Hepatocyte (in vitro differentiated cells): Measurements from ENCODE around the gene PKP4. TPM values are rescaled to one million over a fixed set of nuclear protein-coding genes. Genes with fewer than 3 reads are reported as not detected.

Experiments used
- DNase-seq: peaks from one replicate; pipeline ENCODE4 v3.0.0-alpha.2; 2016; ENCODE audit warnings: low spot score
- H2AFZ ChIP-seq: fragments of 200-600 bp; sonication (generic); 2 replicates; pipeline ENCODE4 v1.6.0; 2016; ENCODE audit warnings: antibody characterized with exemption, mild to moderate bottlenecking
- H3K27ac ChIP-seq: fragments of 200-600 bp; sonication (generic); 2 replicates; pipeline ENCODE4 v1.5.1; 2016; ENCODE audit warnings: mild to moderate bottlenecking
- H3K27me3 ChIP-seq: fragments of 200-600 bp; sonication (generic); 2 replicates; pipeline ENCODE4 v1.6.1; 2016
- H3K36me3 ChIP-seq: fragments of 200-600 bp; sonication (generic); replicated peaks from 2 replicates; pipeline ENCODE4 v1.5.1; 2016; ENCODE audit warnings: low read depth; ENCODE audit not compliant: insufficient read depth
- H3K4me1 ChIP-seq: fragments of 200-600 bp; sonication (generic); 2 replicates; pipeline ENCODE4 v1.5.1; 2016; ENCODE audit warnings: mild to moderate bottlenecking, moderate library complexity; ENCODE audit not compliant: insufficient read depth
- H3K4me2 ChIP-seq: fragments of 200-600 bp; sonication (generic); 2 replicates; pipeline ENCODE4 v1.6.0; 2016
- H3K4me3 ChIP-seq: fragments of 200-600 bp; sonication (generic); 2 replicates; pipeline ENCODE4 v1.5.1; 2016; ENCODE audit warnings: mild to moderate bottlenecking
- H3K79me2 ChIP-seq: fragments of 200-600 bp; sonication (generic); 2 replicates; pipeline ENCODE4 v1.6.0; 2017; ENCODE audit warnings: mild to moderate bottlenecking
- H3K9me2 ChIP-seq: fragments of 200-600 bp; sonication (generic); replicated peaks from 2 replicates; pipeline ENCODE4 v1.6.0; 2017; ENCODE audit warnings: mild to moderate bottlenecking; ENCODE audit not compliant: insufficient read depth
- H3K9me3 ChIP-seq: fragments of 200-600 bp; sonication (generic); 2 replicates; pipeline ENCODE4 v1.5.1; 2016; ENCODE audit warnings: low read depth, mild to moderate bottlenecking
- H4K20me1 ChIP-seq: fragments of 200-600 bp; sonication (generic); 2 replicates; pipeline ENCODE4 v1.6.0; 2016; ENCODE audit warnings: mild to moderate bottlenecking; ENCODE audit not compliant: insufficient read depth, poor library complexity, severe bottlenecking
- EZH2 ChIP-seq: fragments of 200-600 bp; sonication (generic); IDR thresholded peaks from 2 replicates; pipeline ENCODE4 v1.6.1; 2016; ENCODE audit warnings: antibody characterized with exemption, mild to moderate bottlenecking, borderline replicate concordance
- EZH2phosphoT487 ChIP-seq: fragments of 200-600 bp; sonication (generic); IDR thresholded peaks from one replicate; pipeline ENCODE4 v1.6.1; 2018; ENCODE audit warnings: antibody characterized with exemption, mild to moderate bottlenecking, low read depth, moderate library complexity; ENCODE audit not compliant: unreplicated experiment, severe bottlenecking
- WGBS: methylation state at CpG from one replicate; pipeline ENCODE4 v1.1.6; 2016; ENCODE audit warnings: low lambda C conversion rate; ENCODE audit errors: missing lambda C conversion rate; 5-methylcytosine and 5-hydroxymethylcytosine counted together
- polyA plus RNA-seq: library from polyadenylated mRNA; unstranded; fragments of >200 nt; fragmentation: Nextera tagmentation; extraction: Ambion mirVana; gene quantifications from 2 replicates; pipeline ENCODE4 v1.2.1, GENCODE V29; 2016
- total RNA-seq: library from RNA; depleted of rRNA; stranded (reverse); fragments of >200 nt; gene quantifications from 2 replicates; pipeline ENCODE4 v1.2.3, GENCODE V29; 2014
- TF ChIP-seq, protein P1 (sequence below): fragments of 200-600 bp; sonication (generic); IDR thresholded peaks from 2 replicates; pipeline ENCODE4 v1.5.1; 2016; ENCODE audit warnings: antibody characterized with exemption, mild to moderate bottlenecking; ENCODE audit not compliant: poor library complexity

The PKP4 gene
- total and polyA plus RNA-seq, 2 experiments from 2014 or later, result 10.6 to 32.2 TPM

DNA sequence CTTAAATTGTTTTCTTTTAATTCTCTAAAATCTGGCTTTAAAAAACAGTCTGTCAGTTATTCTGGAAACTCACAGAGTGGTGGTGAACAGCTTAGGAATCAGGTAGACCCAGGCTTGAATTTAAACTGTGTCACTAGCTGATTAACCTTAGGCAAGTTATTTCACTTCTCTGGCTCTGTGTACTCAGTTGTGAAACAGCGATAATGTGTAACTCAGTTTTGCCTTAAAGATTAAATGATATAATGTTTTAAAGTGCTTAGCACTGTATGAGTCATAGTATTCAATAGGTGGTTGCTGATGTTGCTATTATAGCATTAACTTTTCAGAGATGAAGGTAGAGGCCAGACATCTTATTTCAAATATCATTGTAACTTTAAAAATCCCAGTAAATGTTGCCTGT lies 40.7 kb downstream of the PKP4 start:
- Histone ChIP-seq H3K9me2 (no peaks in the 10 kb centered on the region), H3K27me3 (no peaks in the 10 kb centered on the region), H2AFZ (no peak overlapping the region), H3K4me1 (peaks cover 2% of the 10 kb centered on the region), H3K9me3 (no peaks in the 10 kb centered on the region), H3K79me2 (peaks cover 73% of the 10 kb centered on the region), H3K27ac (peak overlapping the region; percentile 4), H3K36me3 (no peaks in the 10 kb centered on the region), H4K20me1 (no peaks in the 10 kb centered on the region), H3K4me2 (peak overlapping the region; percentile 8), H3K4me3 (no peak overlapping the region)
- no peak for DNase-seq
- 61% methylated on average over 1 of the region's 1 CpG for WGBS
- TF ChIP-seq, protein P1, sequence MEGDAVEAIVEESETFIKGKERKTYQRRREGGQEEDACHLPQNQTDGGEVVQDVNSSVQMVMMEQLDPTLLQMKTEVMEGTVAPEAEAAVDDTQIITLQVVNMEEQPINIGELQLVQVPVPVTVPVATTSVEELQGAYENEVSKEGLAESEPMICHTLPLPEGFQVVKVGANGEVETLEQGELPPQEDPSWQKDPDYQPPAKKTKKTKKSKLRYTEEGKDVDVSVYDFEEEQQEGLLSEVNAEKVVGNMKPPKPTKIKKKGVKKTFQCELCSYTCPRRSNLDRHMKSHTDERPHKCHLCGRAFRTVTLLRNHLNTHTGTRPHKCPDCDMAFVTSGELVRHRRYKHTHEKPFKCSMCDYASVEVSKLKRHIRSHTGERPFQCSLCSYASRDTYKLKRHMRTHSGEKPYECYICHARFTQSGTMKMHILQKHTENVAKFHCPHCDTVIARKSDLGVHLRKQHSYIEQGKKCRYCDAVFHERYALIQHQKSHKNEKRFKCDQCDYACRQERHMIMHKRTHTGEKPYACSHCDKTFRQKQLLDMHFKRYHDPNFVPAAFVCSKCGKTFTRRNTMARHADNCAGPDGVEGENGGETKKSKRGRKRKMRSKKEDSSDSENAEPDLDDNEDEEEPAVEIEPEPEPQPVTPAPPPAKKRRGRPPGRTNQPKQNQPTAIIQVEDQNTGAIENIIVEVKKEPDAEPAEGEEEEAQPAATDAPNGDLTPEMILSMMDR, result no peak
- TF ChIP-seq EZH2phosphoT487, result no peak
- no peak for TF ChIP-seq EZH2

DNA sequence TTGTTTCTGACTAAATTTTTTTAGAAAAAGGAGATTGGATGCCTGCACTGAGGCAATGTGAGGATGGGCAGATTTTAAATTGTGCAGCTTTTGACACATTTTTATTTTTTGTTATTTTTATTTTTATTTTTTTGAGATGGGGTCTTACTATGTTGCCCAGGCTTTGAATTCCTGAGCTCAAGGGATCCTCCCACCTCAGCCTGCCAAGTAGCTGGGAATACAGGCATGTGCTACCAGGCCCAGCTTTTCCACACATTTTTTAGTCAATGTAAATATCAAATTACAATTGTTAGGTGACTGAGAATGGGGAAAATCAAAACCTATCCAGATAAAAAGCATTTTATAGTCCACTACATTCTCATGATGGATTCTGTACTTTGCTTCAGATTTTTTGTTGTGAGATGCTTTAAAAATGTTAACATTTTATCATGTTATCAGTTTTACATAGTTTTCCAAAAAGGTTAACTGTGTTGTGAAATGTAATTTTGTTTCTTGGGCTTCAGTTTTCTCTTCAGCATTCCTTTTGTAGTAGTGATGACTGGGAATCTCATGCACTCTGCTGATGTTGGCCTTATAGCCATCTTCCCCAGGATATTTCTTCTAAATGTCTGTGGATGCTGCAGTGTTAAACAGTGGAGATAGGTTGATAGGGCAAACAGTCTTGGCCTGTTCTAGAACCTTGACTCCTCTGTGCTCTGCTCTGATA lies 41.4 kb downstream of the PKP4 start:
- no peak overlapping the region for H2AFZ ChIP-seq
- no peak overlapping the region for H3K4me2 ChIP-seq
- H3K4me3 ChIP-seq, result no peak overlapping the region
- no peaks in the 10 kb centered on the region for H3K9me3 ChIP-seq
- peaks cover 9% of the 10 kb centered on the region for H3K4me1 ChIP-seq
- no peaks in the 10 kb centered on the region for H3K9me2 ChIP-seq
- H3K27me3 ChIP-seq, result no peaks in the 10 kb centered on the region
- TF ChIP-seq, protein P1, result no peak
- no peak for TF ChIP-seq EZH2
- no peak for TF ChIP-seq EZH2phosphoT487
- H4K20me1 ChIP-seq, result no peaks in the 10 kb centered on the region
- H3K79me2 ChIP-seq, result peaks cover 68% of the 10 kb centered on the region
- no peak for DNase-seq
- no peak overlapping the region for H3K27ac ChIP-seq
- H3K36me3 ChIP-seq, result no peaks in the 10 kb centered on the region

DNA sequence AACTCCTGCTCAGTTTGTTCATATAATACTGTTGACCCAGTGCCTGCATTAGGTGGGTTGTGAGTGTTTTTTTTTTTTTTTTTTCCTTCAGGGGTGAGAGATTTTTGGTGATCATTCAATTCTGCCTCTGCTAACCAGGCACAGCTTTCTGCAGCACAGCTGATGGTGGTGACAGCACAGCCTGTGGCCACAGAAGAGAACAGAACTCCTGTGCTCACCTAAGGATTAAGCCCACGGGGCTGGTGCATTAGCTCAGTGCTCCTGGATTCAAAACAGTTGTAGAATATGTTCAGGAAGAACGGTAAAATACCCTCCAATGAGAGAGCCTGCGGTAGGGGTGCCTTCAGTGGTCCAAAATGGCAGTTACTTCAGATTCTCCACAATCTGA lies 42.0 kb downstream of the PKP4 start:
- no peak overlapping the region for H2AFZ ChIP-seq
- TF ChIP-seq EZH2phosphoT487, result no peak
- TF ChIP-seq, protein P1, result no peak
- no peak for TF ChIP-seq EZH2
- no peak overlapping the region for H3K27ac ChIP-seq
- WGBS, result 75% methylated on average over 3 of the region's 3 CpGs
- no peak overlapping the region for H3K4me2 ChIP-seq
- H3K4me3 ChIP-seq, result no peak overlapping the region
- H3K36me3 ChIP-seq, result no peaks in the 10 kb centered on the region
- no peaks in the 10 kb centered on the region for H4K20me1 ChIP-seq
- peaks cover 62% of the 10 kb centered on the region for H3K79me2 ChIP-seq
- H3K27me3 ChIP-seq, result no peaks in the 10 kb centered on the region
- no peaks in the 10 kb centered on the region for H3K9me3 ChIP-seq
- DNase-seq, result no peak
- peaks cover 9% of the 10 kb centered on the region for H3K4me1 ChIP-seq
- H3K9me2 ChIP-seq, result no peaks in the 10 kb centered on the region
